Measurements from ENCODE around the gene SEPTIN8.

GRCh38 chr5:132754947-132755346 lies 22.1 kb downstream of the SEPTIN8 start:
- TF ChIP-seq CTCF (IDR thresholded peaks at IDR 0.05; ENCODE audit: extremely low read depth in 1 of 2, insufficient read depth in 1 of 2, low read depth in 1 of 2, low read length in 2 of 2) (peak in 1 of 2 donors; percentile 39), POLR2A (IDR thresholded peaks at IDR 0.05; ENCODE audit: low read depth, low read length) (no peak), POLR2AphosphoS5 (IDR thresholded peaks at IDR 0.05; ENCODE audit: insufficient read depth, low read depth, low read length) (no peak)

Data from endothelial cell of umbilical vein (primary cell).